ENCODE results near the gene GFER. TPM values are rescaled to one million over a fixed set of nuclear protein-coding genes. Genes with fewer than 3 reads are reported as not detected.

The GFER gene
- total and polyA plus RNA-seq, 9 of the 15 experiments (the other 6 are each of a cell fraction or from before 2014, with no cell fraction given): 4.3 to 53.7 (median 19.8) TPM

DNA sequence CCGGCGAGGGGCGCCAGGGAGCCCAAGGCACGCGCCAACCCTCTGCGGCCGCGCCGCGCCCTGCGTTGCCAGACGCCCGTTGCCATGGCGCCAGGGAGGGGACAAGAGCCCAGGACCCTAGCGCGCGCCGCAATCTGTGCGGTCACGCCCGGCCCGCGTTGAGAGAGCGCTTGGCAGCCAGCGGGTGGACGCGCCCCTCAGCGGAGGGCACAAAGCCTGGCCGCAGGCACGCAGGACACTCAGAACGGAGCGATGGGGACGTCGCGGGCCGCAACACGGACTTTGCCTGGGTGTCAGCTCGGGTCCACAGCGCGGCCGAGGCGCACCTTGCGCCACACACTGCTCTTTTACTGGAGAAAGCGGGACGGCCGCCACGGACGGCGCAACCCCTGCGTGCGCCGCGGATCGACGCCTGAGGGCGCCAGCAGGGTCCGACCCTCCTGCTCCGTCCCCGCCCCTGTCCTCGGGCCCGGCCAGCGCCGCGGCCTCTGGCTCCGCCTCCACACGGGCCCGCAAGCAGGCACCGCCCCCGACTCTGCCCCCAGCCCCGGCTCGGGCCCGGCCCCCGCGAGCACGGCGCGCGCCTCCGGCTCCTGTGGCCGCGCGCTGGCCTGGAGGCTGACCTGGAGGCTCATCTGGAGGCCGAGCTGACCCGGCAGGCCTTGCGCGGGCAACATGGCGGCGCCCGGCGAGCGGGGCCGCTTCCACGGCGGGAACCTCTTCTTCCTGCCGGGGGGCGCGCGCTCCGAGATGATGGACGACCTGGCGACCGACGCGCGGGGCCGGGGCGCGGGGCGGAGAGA, at the start of gene GFER (continued):
- TF ChIP-seq ETV6 (IDR thresholded peaks at IDR 0.05; ENCODE audit: borderline replicate concordance in 1 of 2, low read depth in 2 of 2, low read length in 1 of 2): no peak
- no peak for TF ChIP-seq ETV6 (CRISPR knock-in tag; IDR thresholded peaks at IDR 0.05; ENCODE audit: borderline replicate concordance)
- no peak for TF ChIP-seq PTRF (tag; IDR thresholded peaks at IDR 0.05)
- 0 out of 2 replicates have a peak, but pooled peaks have one; percentile 23 for TF ChIP-seq HDAC8 (tag; IDR thresholded peaks at IDR 0.05)
- no peak for TF ChIP-seq ZBTB8A (IDR thresholded peaks at IDR 0.05; ENCODE audit: partially characterized antibody)
- TF ChIP-seq RAD21 (CRISPR knock-in tag; conservative IDR thresholded peaks at IDR 0.05 in 1 of 2, IDR thresholded peaks at IDR 0.05 in 1 of 2): peak; percentile 23 to 47; a peak in 2 of 4 replicates
- TF ChIP-seq ZNF778 (CRISPR knock-in tag; IDR thresholded peaks at IDR 0.05): no peak
- no peak for TF ChIP-seq CBX2 (IDR thresholded peaks at IDR 0.05; ENCODE audit: insufficient read depth, low read length, poor library complexity, severe bottlenecking)
- TF ChIP-seq U2AF2 (optimal IDR thresholded peaks at IDR 0.05; ENCODE audit: low read depth, low read length): no peak
- no peak for TF ChIP-seq PURB (CRISPR knock-in tag; IDR thresholded peaks at IDR 0.05; ENCODE audit: low read depth)
- TF ChIP-seq GTF2A2 (tag; IDR thresholded peaks at IDR 0.05): no peak
- no peak for TF ChIP-seq POLR2AphosphoS2 (IDR thresholded peaks at IDR 0.05; ENCODE audit: low read length)
- TF ChIP-seq, protein P1, sequence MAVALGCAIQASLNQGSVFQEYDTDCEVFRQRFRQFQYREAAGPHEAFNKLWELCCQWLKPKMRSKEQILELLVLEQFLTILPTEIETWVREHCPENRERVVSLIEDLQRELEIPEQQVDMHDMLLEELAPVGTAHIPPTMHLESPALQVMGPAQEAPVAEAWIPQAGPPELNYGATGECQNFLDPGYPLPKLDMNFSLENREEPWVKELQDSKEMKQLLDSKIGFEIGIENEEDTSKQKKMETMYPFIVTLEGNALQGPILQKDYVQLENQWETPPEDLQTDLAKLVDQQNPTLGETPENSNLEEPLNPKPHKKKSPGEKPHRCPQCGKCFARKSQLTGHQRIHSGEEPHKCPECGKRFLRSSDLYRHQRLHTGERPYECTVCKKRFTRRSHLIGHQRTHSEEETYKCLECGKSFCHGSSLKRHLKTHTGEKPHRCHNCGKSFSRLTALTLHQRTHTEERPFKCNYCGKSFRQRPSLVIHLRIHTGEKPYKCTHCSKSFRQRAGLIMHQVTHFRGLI (CRISPR knock-in tag; IDR thresholded peaks at IDR 0.05): no peak
- peak; percentile 92 for TF ChIP-seq RBBP5 (IDR thresholded peaks at IDR 0.05; ENCODE audit: borderline replicate concordance, insufficient read depth, low read length, poor library complexity, severe bottlenecking)
- TF ChIP-seq ZNF12 (CRISPR knock-in tag; IDR thresholded peaks at IDR 0.05): no peak
- no peak for TF ChIP-seq ZNF384 (IDR thresholded peaks at IDR 0.05; ENCODE audit: low read depth, low read length)
- TF ChIP-seq JUND (IDR thresholded peaks at IDR 0.05; ENCODE audit: borderline replicate concordance, low read depth, low read length): no peak
- TF ChIP-seq JUND (tag; IDR thresholded peaks at IDR 0.05; ENCODE audit: borderline replicate concordance, low read depth, low read length): peak; percentile 56; the same call in 1 of the 3 replicates
- TF ChIP-seq SIN3B (IDR thresholded peaks at IDR 0.05; ENCODE audit: low read depth): peak; percentile 97
